HepG2 (cell line): ENCODE measurements around the gene DYRK1B. TPM values are rescaled to one million over a fixed set of nuclear protein-coding genes. Genes with fewer than 3 reads are reported as not detected.

Source experiments
- ATAC-seq: fragments of 200-7000 bp; cut with Tn5 transposase; 3 replicates; pipeline ENCODE4 v1.9.1; 2020; ENCODE audit warnings: mild to moderate bottlenecking, moderate library complexity
- BruUV-seq: library from RNA; stranded (reverse); fragments of 400-500 nt; replicated peaks from 2 replicates; lab custom pipeline; 2021; lab: Mats Ljungman, UMichigan
- CTCF ChIA-PET: fragments of 300-600 bp; formaldehyde crosslinking; extraction: SDS; loops from one replicate; lab custom pipeline; 2021; ENCODE audit warnings: low total read pairs, inconsistent platforms, low intra/inter-chr PET ratio; lab: Yijun Ruan, JAX
- POLR2A ChIA-PET: fragments of 350-600 bp; sonication (Branson Sonifier 250); formaldehyde crosslinking; loops from one replicate; lab custom pipeline; 2020; ENCODE audit warnings: antibody characterized with exemption, inconsistent platforms; lab: Yijun Ruan, JAX
- DNase-seq: peaks from one replicate; pipeline ENCODE4 v3.0.0-alpha.2; 2015; ENCODE audit warnings: low spot score
- FAIRE-seq: peaks from 3 replicates; lab custom pipeline; 2011; peaks lifted over from hg19 to GRCh38; lab: Jason Lieb, UNC
- H2AFZ ChIP-seq: one replicate; pipeline ENCODE4 v1.6.1; 2011; ENCODE audit warnings: low read length, inconsistent platforms
- H3K27ac ChIP-seq: fragments of 300-600 bp; 3 replicates; pipeline ENCODE4 v1.8.0; 2011; ENCODE audit warnings: mixed run types, mild to moderate bottlenecking, mixed read lengths, low read length, inconsistent platforms; ENCODE audit not compliant: insufficient read depth; ENCODE audit errors: extremely low read length
- H3K27me3 ChIP-seq, 2 experiments: fragments of 200-600 bp in 1 of 2; 2 replicates in 1 of 2; 3 replicates in 1 of 2; pipeline versions ENCODE4 v1.6.0 to v1.8.0; 2011; ENCODE audit warnings: low read length in 2 of 2, mild to moderate bottlenecking in 2 of 2, moderate library complexity in 2 of 2, inconsistent platforms in 1 of 2; ENCODE audit not compliant: insufficient read depth in 2 of 2, control insufficient read depth in 1 of 2
- H3K36me3 ChIP-seq, 2 experiments: fragments of 200-600 bp in 1 of 2; replicated peaks in 1 of 2; 2 replicates in 1 of 2; 3 replicates in 1 of 2; pipeline versions ENCODE4 v1.5.1 to v1.8.0; 2011; ENCODE audit warnings: low read length in 2 of 2, inconsistent platforms in 1 of 2; ENCODE audit not compliant: insufficient read depth in 2 of 2, control insufficient read depth in 1 of 2
- H3K4me1 ChIP-seq: 2 replicates; pipeline ENCODE4 v1.5.1; 2012; ENCODE audit warnings: low read length, inconsistent platforms; ENCODE audit not compliant: insufficient read depth
- H3K4me2 ChIP-seq: 2 replicates; pipeline ENCODE4 v1.6.0; 2011; ENCODE audit warnings: low read depth, low read length, inconsistent platforms
- H3K4me3 ChIP-seq, 3 experiments: fragments of 200-600 bp in 1 of 3; sonication (generic), shearing (Covaris generic) in 1 of 3; replicated peaks in 1 of 3; 2 replicates each; pipeline ENCODE4 v1.5.1; 2011 to 2016; ENCODE audit warnings: low read length in 3 of 3, inconsistent platforms in 2 of 3, low read depth in 2 of 3, mild to moderate bottlenecking in 2 of 3, control low read depth in 1 of 3, mixed read lengths in 1 of 3; ENCODE audit not compliant: insufficient read depth in 1 of 3
- H3K79me2 ChIP-seq: one replicate; pipeline ENCODE4 v1.6.1; 2011; ENCODE audit warnings: low read length, inconsistent platforms; ENCODE audit not compliant: insufficient read depth
- H3K9ac ChIP-seq: 2 replicates; pipeline ENCODE4 v1.6.0; 2011; ENCODE audit warnings: mild to moderate bottlenecking, low read depth, low read length, inconsistent platforms; ENCODE audit not compliant: insufficient read depth
- H3K9me3 ChIP-seq: 2 replicates; pipeline ENCODE4 v1.5.1; 2012; ENCODE audit warnings: mild to moderate bottlenecking, low read length
- H4K20me1 ChIP-seq: 2 replicates; pipeline ENCODE4 v1.6.0; 2011; ENCODE audit warnings: inconsistent platforms, mild to moderate bottlenecking, low read length, moderate library complexity; ENCODE audit not compliant: insufficient read depth
- BRF2 ChIP-seq: sonication (generic); formaldehyde crosslinking; IDR thresholded peaks from 2 replicates; pipeline ENCODE4 v1.8.1; 2022; ENCODE audit warnings: mild to moderate bottlenecking, missing genetic modification reagents
- GATA4 ChIP-seq: sonication (generic); IDR thresholded peaks from 2 replicates; pipeline ENCODE4 v1.6.1; 2016; ENCODE audit warnings: antibody characterized with exemption, low read depth, borderline replicate concordance
- HNF4A ChIP-seq: sonication (generic); formaldehyde crosslinking; IDR thresholded peaks from 2 replicates; pipeline ENCODE4 v1.4.0; 2020; ENCODE audit warnings: missing genetic modification reagents
- MXI1 ChIP-seq: IDR thresholded peaks from 3 replicates; pipeline ENCODE4 v1.6.1; 2012; ENCODE audit warnings: low read depth, low read length, inconsistent platforms, borderline replicate concordance
- RBM22 ChIP-seq: fragments of 200-400 bp; formaldehyde crosslinking; optimal IDR thresholded peaks from 2 replicates; pipeline ENCODE3; 2017; ENCODE audit warnings: mild to moderate bottlenecking, low read length, moderate library complexity
- SP2 ChIP-seq: sonication (generic); formaldehyde crosslinking; IDR thresholded peaks from 2 replicates; pipeline ENCODE4 v1.5.1; 2020; ENCODE audit warnings: mild to moderate bottlenecking, missing genetic modification reagents
- ZHX2 ChIP-seq, 2 experiments: sonication (generic) in 1 of 2; formaldehyde crosslinking in 1 of 2; IDR thresholded peaks; 2 replicates each; pipeline versions ENCODE4 v1.6.1 to v1.9.0; 2014 to 2022; ENCODE audit warnings: antibody characterized with exemption in 1 of 2, borderline replicate concordance in 1 of 2, inconsistent platforms in 1 of 2, low read depth in 1 of 2, missing genetic modification reagents in 1 of 2
- ZNF142 ChIP-seq: sonication (generic); formaldehyde crosslinking; IDR thresholded peaks from 2 replicates; pipeline ENCODE4 v1.4.0; 2020; ENCODE audit warnings: missing genetic modification reagents
- ZNF274 ChIP-seq: sonication (generic); formaldehyde crosslinking; IDR thresholded peaks from 2 replicates; pipeline ENCODE4 v1.5.1; 2020; ENCODE audit warnings: mild to moderate bottlenecking, missing genetic modification reagents
- ZNF280B ChIP-seq: sonication (generic); formaldehyde crosslinking; IDR thresholded peaks from 2 replicates; pipeline ENCODE4 v1.5.0; 2020; ENCODE audit warnings: missing genetic modification reagents, mild to moderate bottlenecking, borderline replicate concordance
- WGBS: methylation state at CpG from one replicate; pipeline ENCODE4 v1.1.6; 2017; ENCODE audit warnings: low lambda C conversion rate; 5-methylcytosine and 5-hydroxymethylcytosine counted together
- in situ Hi-C: cut with HindIII; loops from 2 replicates; pipeline ENCODE4 v1.10.0; 2017; ENCODE audit warnings: low pct_unique_long_range_greater_than_20kb; ENCODE audit not compliant: extremely low pct_ligation_motif_present
- intact Hi-C: fragments of 100-400 bp; cut with micrococcal nuclease; formaldehyde crosslinking; loops from one replicate; pipeline ENCODE4 v1.10.0; 2022; ENCODE audit not compliant: unreplicated experiment
- polyA plus RNA-seq, 8 experiments: library from polyadenylated mRNA; depleted of rRNA in 3 of 8; stranded (reverse) in 7 of 8; unstranded in 1 of 8; fragments of >200 nt; fragmentation: Illumina TruSeq in 4 of 8; extraction: Trizol in 4 of 8; gene quantifications; 2 replicates each; pipeline versions ENCODE4 v1.2.1 to v1.2.3, GENCODE V29; 2011 to 2016; ENCODE audit warnings: low read depth in 4 of 8, missing spikeins in 1 of 8, mixed read lengths in 1 of 8; ENCODE audit not compliant: insufficient read depth in 1 of 8
- total RNA-seq, 5 experiments: library from RNA; depleted of rRNA; stranded (reverse); fragments of >200 nt; fragmentation: Illumina TruSeq; extraction: Trizol; gene quantifications; 2 replicates each; pipeline ENCODE4 v1.2.3, GENCODE V29; 2016; ENCODE audit warnings: low read depth in 1 of 5

The DYRK1B gene
- total and polyA plus RNA-seq, 2 of the 13 experiments (the other 11 are each of a cell fraction or from before 2014, with no cell fraction given): 0.82 to 1.3 TPM

GRCh38 chr19:39833160-39833463, 850 bp downstream of the DYRK1B start:
- no peak for FAIRE-seq
- H3K36me3 ChIP-seq: peaks cover 31 to 66% of the 10 kb centered on the region in 2 experiments
- 95% methylated on average over 23 of the region's 24 CpGs for WGBS
- no peak overlapping the region for H3K4me3 ChIP-seq
- H2AFZ ChIP-seq: no peak overlapping the region
- H3K9me3 ChIP-seq: no peaks in the 10 kb centered on the region
- H3K27me3 ChIP-seq: no peaks in the 10 kb centered on the region
- BruUV-seq: no TSS peak
- H3K79me2 ChIP-seq: no peaks in the 10 kb centered on the region
- no peaks in the 10 kb centered on the region for H3K4me1 ChIP-seq
- no peak for ATAC-seq
- POLR2A ChIA-PET: no interaction called here
- no peak overlapping the region for H3K9ac ChIP-seq
- in situ Hi-C loops (no loop called here), intact Hi-C loops (no loop called here)
- CTCF ChIA-PET: no interaction called here
- no peak overlapping the region for H3K4me2 ChIP-seq
- no peak for DNase-seq
- H3K27ac ChIP-seq: no peak overlapping the region
- H4K20me1 ChIP-seq: no peaks in the 10 kb centered on the region
- TF ChIP-seq ZNF142 (CRISPR knock-in tag) (no peak), ZNF280B (CRISPR knock-in tag) (no peak), ZHX2 (IDR thresholded peaks at IDR 0.05; ENCODE audit: low read depth) (no peak), ZHX2 (CRISPR knock-in tag; IDR thresholded peaks at IDR 0.05; ENCODE audit: borderline replicate concordance) (no peak), BRF2 (CRISPR knock-in tag) (no peak), MXI1 (no peak), ZNF274 (CRISPR knock-in tag) (no peak), RBM22 (no peak), HNF4A (CRISPR knock-in tag) (no peak), SP2 (no peak), GATA4 (no peak)
